GM18499 (cell line): ENCODE data around the gene QRFP.

Source experiments
- ATAC-seq: cut with Tn5 transposase; IDR thresholded peaks from one replicate; pipeline ENCODE4 v1.9.1; 2021; ENCODE audit warnings: moderate number of reproducible peaks; ENCODE audit not compliant: insufficient read depth, unreplicated experiment

The QRFP gene

GRCh38 chr9:130934246-130934645 lies 37.6 kb upstream of the QRFP start:
- ATAC-seq = no peak

- no peak for ATAC-seq
Observed at GRCh38 chr9:130933114-130934046, 36.8 kb upstream of the QRFP start.

GRCh38 chr9:130932255-130933079 lies 35.9 kb upstream of the QRFP start:
- ATAC-seq = no peak

- ATAC-seq = no peak
Observed at GRCh38 chr9:130931508-130932254, 35.1 kb upstream of the QRFP start.

GRCh38 chr9:130930804-130931349 lies 34.3 kb upstream of the QRFP start:
- no peak for ATAC-seq

- ATAC-seq = no peak
Observed at GRCh38 chr9:130930132-130930803, 33.7 kb upstream of the QRFP start.

- no peak for ATAC-seq
Observed at GRCh38 chr9:130929571-130930038, 33.0 kb upstream of the QRFP start.

- no peak for ATAC-seq
Observed at GRCh38 chr9:130927995-130928900, 31.6 kb upstream of the QRFP start.

GRCh38 chr9:130927338-130927737 lies 30.7 kb upstream of the QRFP start:
- no peak for ATAC-seq

- ATAC-seq = no peak
Observed at GRCh38 chr9:130925050-130925678, 28.6 kb upstream of the QRFP start.

GRCh38 chr9:130924448-130924788 lies 27.8 kb upstream of the QRFP start:
- no peak for ATAC-seq

GRCh38 chr9:130923611-130924447 lies 27.2 kb upstream of the QRFP start:
- no peak for ATAC-seq

- no peak for ATAC-seq
Observed at GRCh38 chr9:130922893-130923610, 26.4 kb upstream of the QRFP start.

GRCh38 chr9:130921989-130922892 lies 25.6 kb upstream of the QRFP start:
- ATAC-seq = no peak

GRCh38 chr9:130921300-130921988 lies 24.8 kb upstream of the QRFP start:
- ATAC-seq = no peak
